ENCODE measurements around the gene PTGIR.

PTGIR gene

GRCh38 chr19:46624958-46625661 lies at the start of gene PTGIR:
Gene PTGIR (minus strand): TSS chr19:46625089. CDS start chr19:46624225, 864 bp downstream.
- no peak for TF ChIP-seq CTCF (IDR thresholded peaks at IDR 0.05)
- peak within 1 kb of the TSS; percentile 89 to 98 for H3K27ac ChIP-seq
- DNase-seq (ENCODE audit: low spot score), result peak; percentile 95
- peak within 1 kb of the TSS; percentile 69 for H3K4me3 ChIP-seq

- Histone ChIP-seq H3K27ac (no peak overlapping the region), H3K4me3 (no peak overlapping the region)
- no peak for DNase-seq (ENCODE audit: low spot score)
- no peak for TF ChIP-seq CTCF (IDR thresholded peaks at IDR 0.05)
Observed at GRCh38 chr19:46670813-46671212, 45.9 kb upstream of the PTGIR start.

GRCh38 chr19:46668662-46669061 lies 43.8 kb upstream of the PTGIR start:
- no peak for DNase-seq (ENCODE audit: low spot score)
- no peak overlapping the region for H3K27ac ChIP-seq

GRCh38 chr19:46665072-46665471 lies 40.2 kb upstream of the PTGIR start:
- Histone ChIP-seq H3K4me3 (no peak overlapping the region), H3K27ac (no peak overlapping the region)
- no peak for DNase-seq (ENCODE audit: low spot score)
- no peak for TF ChIP-seq CTCF (IDR thresholded peaks at IDR 0.05)

More at GRCh38 chr19:46668662-46669061, 43.8 kb upstream of the PTGIR start:
- no peak overlapping the region for H3K4me3 ChIP-seq
- TF ChIP-seq CTCF (IDR thresholded peaks at IDR 0.05), result no peak

GRCh38 chr19:46661735-46662592 lies 37.1 kb upstream of the PTGIR start:
- peak; percentile 91 for DNase-seq (ENCODE audit: low spot score)
- Histone ChIP-seq H3K27ac (peak overlapping the region; percentile 84 to 91), H3K4me3 (peak overlapping the region; percentile 66)
- TF ChIP-seq CTCF (IDR thresholded peaks at IDR 0.05), result peak; percentile 84

- Histone ChIP-seq H3K27ac (peak within 1 kb of the TSS; percentile 84 to 98), H3K4me3 (peak within 1 kb of the TSS; percentile 95)
- TF ChIP-seq CTCF (IDR thresholded peaks at IDR 0.05), result no peak
- peak; percentile 100 for DNase-seq (ENCODE audit: low spot score)
Observed at GRCh38 chr19:46661020-46661731, 36.3 kb upstream of the PTGIR start, which contains the start of gene DACT3. Gene DACT3 (minus strand): TSS chr19:46661182. CDS start chr19:46661064, 118 bp downstream.
